Hematopoietic multipotent progenitor cell treated with erythropoietin and hydrocortisone succinate and interleukin-3 and kit ligand, for 8 days (in vitro differentiated cells): ENCODE measurements around the gene NUTM2D.
"Not testable (repeated sequence)": the region's sequence is repeated elsewhere in the genome, so short reads cannot be mapped to it uniquely, and the experiment has no call there.

ENCODE experiments used
- DNase-seq: peaks from one replicate; pipeline ENCODE4 v3.0.0-alpha.2; 2015

Gene NUTM2D

GRCh38 chr10:87383149-87383857, 25.8 kb downstream of the NUTM2D start:
- not testable (repeated sequence) for DNase-seq

- DNase-seq = not testable (repeated sequence)
Measured at GRCh38 chr10:87384283-87384682, 26.7 kb downstream of the NUTM2D start.

GRCh38 chr10:87385762-87386360, 28.3 kb downstream of the NUTM2D start:
- not testable (repeated sequence) for DNase-seq

- DNase-seq = not testable (repeated sequence)
Measured at GRCh38 chr10:87391360-87391759, 33.8 kb downstream of the NUTM2D start.

GRCh38 chr10:87396206-87396605, 38.7 kb downstream of the NUTM2D start:
- DNase-seq = peak; percentile 28

GRCh38 chr10:87398436-87398835, 40.9 kb downstream of the NUTM2D start:
- DNase-seq = not testable (repeated sequence)

GRCh38 chr10:87407516-87408467, 50.2 kb downstream of the NUTM2D start:
- not testable (repeated sequence) for DNase-seq

- DNase-seq = not testable (repeated sequence)
Measured at GRCh38 chr10:87413921-87414320, 56.4 kb downstream of the NUTM2D start.
